HG03039 (cell line): ENCODE measurements around the gene GCK.

ENCODE experiments used
- ATAC-seq: cut with Tn5 transposase; IDR thresholded peaks from one replicate; pipeline ENCODE4 v1.9.1; 2021; ENCODE audit warnings: mild to moderate bottlenecking, moderate library complexity; ENCODE audit not compliant: unreplicated experiment

Gene GCK

GRCh38 chr7:44223362-44224079 lies 34.3 kb upstream of the GCK start:
- no peak for ATAC-seq

- ATAC-seq: no peak
These were observed 33.6 kb upstream of the GCK start for GRCh38 chr7:44222776-44223261.

GRCh38 chr7:44222074-44222473 lies 32.8 kb upstream of the GCK start:
- ATAC-seq: no peak

- ATAC-seq: no peak
These were observed 32.1 kb upstream of the GCK start for GRCh38 chr7:44221231-44221791.

- ATAC-seq: no peak
These were observed 31.3 kb upstream of the GCK start for GRCh38 chr7:44220358-44221112.

GRCh38 chr7:44220046-44220357 lies 30.8 kb upstream of the GCK start:
- ATAC-seq: no peak

- ATAC-seq: no peak
These were observed 30.3 kb upstream of the GCK start for GRCh38 chr7:44219371-44220045.

GRCh38 chr7:44218418-44219201 lies 29.4 kb upstream of the GCK start:
- no peak for ATAC-seq

- no peak for ATAC-seq
These were observed 28.7 kb upstream of the GCK start for GRCh38 chr7:44217852-44218402.

- no peak for ATAC-seq
These were observed 28.0 kb upstream of the GCK start for GRCh38 chr7:44217223-44217714.

GRCh38 chr7:44216521-44217222 lies 27.4 kb upstream of the GCK start:
- ATAC-seq: no peak

GRCh38 chr7:44216019-44216418 lies 26.8 kb upstream of the GCK start:
- no peak for ATAC-seq

- no peak for ATAC-seq
These were observed 26.3 kb upstream of the GCK start for GRCh38 chr7:44215531-44215930.

GRCh38 chr7:44213877-44214388 lies 24.7 kb upstream of the GCK start:
- no peak for ATAC-seq

- ATAC-seq: no peak
These were observed 24.1 kb upstream of the GCK start for GRCh38 chr7:44213206-44213876.

- no peak for ATAC-seq
These were observed 23.4 kb upstream of the GCK start for GRCh38 chr7:44212581-44213184.

GRCh38 chr7:44212018-44212417 lies 22.8 kb upstream of the GCK start:
- no peak for ATAC-seq

- ATAC-seq: no peak
These were observed 22.0 kb upstream of the GCK start for GRCh38 chr7:44211126-44211675.
